ENCODE results near the gene C1QTNF6.

Gene C1QTNF6

GRCh38 chr22:37232140-37232998 is 44.3 kb upstream of the C1QTNF6 start:
- Histone ChIP-seq H3K27me3 (no peaks in the 10 kb centered on the region), H3K4me3 (ENCODE audit: low read depth in 1 of 2, low read length in 1 of 2) (peak overlapping the region in 1 of 2 experiments; percentile 56), H3K9me3 (no peaks in the 10 kb centered on the region), H3K27ac (peak overlapping the region; percentile 99), H3K4me1 (ENCODE audit: control insufficient read depth in 1 of 2, insufficient read depth in 1 of 2, low read depth in 1 of 2, low read length in 1 of 2) (peaks cover 95 to 100% of the 10 kb centered on the region in 2 experiments), H3K36me3 (peaks cover 100% of the 10 kb centered on the region)
- TF ChIP-seq, protein P1, sequence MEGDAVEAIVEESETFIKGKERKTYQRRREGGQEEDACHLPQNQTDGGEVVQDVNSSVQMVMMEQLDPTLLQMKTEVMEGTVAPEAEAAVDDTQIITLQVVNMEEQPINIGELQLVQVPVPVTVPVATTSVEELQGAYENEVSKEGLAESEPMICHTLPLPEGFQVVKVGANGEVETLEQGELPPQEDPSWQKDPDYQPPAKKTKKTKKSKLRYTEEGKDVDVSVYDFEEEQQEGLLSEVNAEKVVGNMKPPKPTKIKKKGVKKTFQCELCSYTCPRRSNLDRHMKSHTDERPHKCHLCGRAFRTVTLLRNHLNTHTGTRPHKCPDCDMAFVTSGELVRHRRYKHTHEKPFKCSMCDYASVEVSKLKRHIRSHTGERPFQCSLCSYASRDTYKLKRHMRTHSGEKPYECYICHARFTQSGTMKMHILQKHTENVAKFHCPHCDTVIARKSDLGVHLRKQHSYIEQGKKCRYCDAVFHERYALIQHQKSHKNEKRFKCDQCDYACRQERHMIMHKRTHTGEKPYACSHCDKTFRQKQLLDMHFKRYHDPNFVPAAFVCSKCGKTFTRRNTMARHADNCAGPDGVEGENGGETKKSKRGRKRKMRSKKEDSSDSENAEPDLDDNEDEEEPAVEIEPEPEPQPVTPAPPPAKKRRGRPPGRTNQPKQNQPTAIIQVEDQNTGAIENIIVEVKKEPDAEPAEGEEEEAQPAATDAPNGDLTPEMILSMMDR (IDR thresholded peaks at IDR 0.05): no peak

- Histone ChIP-seq H3K36me3 (peaks cover 95% of the 10 kb centered on the region), H3K9me3 (no peaks in the 10 kb centered on the region), H3K4me3 (ENCODE audit: low read depth in 1 of 2, low read length in 1 of 2) (peak overlapping the region in 1 of 2 experiments; percentile 56), H3K27me3 (no peaks in the 10 kb centered on the region), H3K4me1 (ENCODE audit: control insufficient read depth in 1 of 2, insufficient read depth in 1 of 2, low read depth in 1 of 2, low read length in 1 of 2) (peaks cover 89 to 93% of the 10 kb centered on the region in 2 experiments), H3K27ac (peak overlapping the region; percentile 99)
- TF ChIP-seq, protein P1 (IDR thresholded peaks at IDR 0.05): no peak
Observed at GRCh38 chr22:37231406-37232139, 43.5 kb upstream of the C1QTNF6 start.

DNA sequence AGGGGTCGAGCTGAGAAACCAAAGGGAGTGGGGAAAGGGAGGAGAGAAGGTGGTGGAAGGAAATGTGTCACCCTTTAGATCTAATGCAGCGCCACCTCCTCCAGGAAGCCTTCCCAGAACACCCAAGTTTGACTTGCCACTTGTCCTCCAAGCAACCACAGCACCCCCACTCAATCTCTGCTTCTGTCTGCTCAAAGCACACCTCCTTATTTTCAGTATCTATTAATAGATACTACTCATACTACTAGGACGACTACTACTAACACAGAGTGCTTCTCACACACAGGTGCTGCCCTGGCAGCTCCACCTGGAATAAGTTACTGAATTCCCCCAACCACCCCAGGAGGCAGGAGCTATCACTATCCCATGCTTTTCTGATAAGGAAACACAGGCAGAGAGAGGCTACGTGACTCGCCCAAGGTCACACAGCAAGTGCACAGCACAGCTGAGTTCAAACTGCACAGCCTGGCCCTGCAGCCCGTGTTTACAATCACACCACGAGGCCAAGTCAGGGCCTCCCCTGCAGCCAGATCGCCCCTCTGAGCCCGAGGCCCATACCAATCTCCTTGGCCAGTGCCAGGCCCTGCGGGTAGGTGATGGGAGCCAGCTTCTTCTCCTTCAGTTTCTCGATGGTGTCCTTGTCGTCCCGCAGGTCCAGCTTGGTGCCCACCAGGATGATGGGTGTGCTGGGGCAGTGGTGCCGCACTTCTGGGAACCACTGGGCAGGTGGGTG is 42.8 kb upstream of the C1QTNF6 start:
- peaks cover 89 to 93% of the 10 kb centered on the region in 2 experiments for H3K4me1 ChIP-seq (ENCODE audit: control insufficient read depth in 1 of 2, insufficient read depth in 1 of 2, low read depth in 1 of 2, low read length in 1 of 2)
- H3K27ac ChIP-seq: peak overlapping the region; percentile 99
- no peaks in the 10 kb centered on the region for H3K9me3 ChIP-seq
- TF ChIP-seq, protein P1 (IDR thresholded peaks at IDR 0.05): no peak
- peak overlapping the region; percentile 37 to 56 for H3K4me3 ChIP-seq (ENCODE audit: low read depth in 1 of 2, low read length in 1 of 2)
- no peaks in the 10 kb centered on the region for H3K27me3 ChIP-seq
- peaks cover 95% of the 10 kb centered on the region for H3K36me3 ChIP-seq

GRCh38 chr22:37229805-37230672 is 42.0 kb upstream of the C1QTNF6 start:
- Histone ChIP-seq H3K27ac (peak overlapping the region; percentile 99), H3K4me1 (ENCODE audit: control insufficient read depth in 1 of 2, insufficient read depth in 1 of 2, low read depth in 1 of 2, low read length in 1 of 2) (peaks cover 89 to 93% of the 10 kb centered on the region in 2 experiments), H3K36me3 (peaks cover 95% of the 10 kb centered on the region), H3K9me3 (no peaks in the 10 kb centered on the region), H3K27me3 (no peaks in the 10 kb centered on the region), H3K4me3 (ENCODE audit: low read depth in 1 of 2, low read length in 1 of 2) (peak overlapping the region; percentile 53 to 56)
- TF ChIP-seq, protein P1 (IDR thresholded peaks at IDR 0.05): peak; percentile 37

Data from neutrophil (primary cell).